OCI-LY3 (cell line): ENCODE data around the gene CPOX.

Experiments used
- CTCF ChIP-seq: fragments of 200-600, 300-600 bp; sonication (generic); IDR thresholded peaks from 2 replicates; pipeline ENCODE4 v1.5.1; 2014; ENCODE audit warnings: antibody characterized with exemption, low read length, low read depth
- EZH2phosphoT487 ChIP-seq: fragments of 200-600 bp; shearing (Covaris generic); IDR thresholded peaks from 2 replicates; pipeline ENCODE4 v1.6.1; 2018; ENCODE audit warnings: antibody characterized with exemption, mixed run types, low read depth

GRCh38 chr3:98580401-98581386 lies 12.7 kb downstream of the CPOX start:
- TF ChIP-seq CTCF: no peak
- no peak for TF ChIP-seq EZH2phosphoT487
